Suprapubic skin (tissue), 3 donors: ENCODE measurements around the gene NQO1.

ENCODE experiments used
- CTCF ChIP-seq, 2 donors: fragments of 200-600 bp in 1 of 2; fragments of 450-650 bp in 1 of 2; sonication (generic) in 1 of 2; IDR thresholded peaks; one replicate each; pipeline ENCODE4 v1.5.1; 2016 to 2019; ENCODE audit warnings: antibody characterized with exemption in 2 of 2, mild to moderate bottlenecking in 1 of 2, moderate library complexity in 1 of 2
- POLR2A ChIP-seq, 2 donors: fragments of 450-650 bp; IDR thresholded peaks; one replicate each; pipeline ENCODE4 v1.6.1; 2017; ENCODE audit warnings: antibody characterized with exemption in 2 of 2, mild to moderate bottlenecking in 2 of 2, moderate library complexity in 2 of 2

GRCh38 chr16:69703638-69704037 lies 22.7 kb downstream of the NQO1 start:
- TF ChIP-seq POLR2A (IDR thresholded peaks at IDR 0.05) (no peak), CTCF (IDR thresholded peaks at IDR 0.05) (no peak)
